ENCODE measurements around the gene BAAT.

BAAT gene

DNA sequence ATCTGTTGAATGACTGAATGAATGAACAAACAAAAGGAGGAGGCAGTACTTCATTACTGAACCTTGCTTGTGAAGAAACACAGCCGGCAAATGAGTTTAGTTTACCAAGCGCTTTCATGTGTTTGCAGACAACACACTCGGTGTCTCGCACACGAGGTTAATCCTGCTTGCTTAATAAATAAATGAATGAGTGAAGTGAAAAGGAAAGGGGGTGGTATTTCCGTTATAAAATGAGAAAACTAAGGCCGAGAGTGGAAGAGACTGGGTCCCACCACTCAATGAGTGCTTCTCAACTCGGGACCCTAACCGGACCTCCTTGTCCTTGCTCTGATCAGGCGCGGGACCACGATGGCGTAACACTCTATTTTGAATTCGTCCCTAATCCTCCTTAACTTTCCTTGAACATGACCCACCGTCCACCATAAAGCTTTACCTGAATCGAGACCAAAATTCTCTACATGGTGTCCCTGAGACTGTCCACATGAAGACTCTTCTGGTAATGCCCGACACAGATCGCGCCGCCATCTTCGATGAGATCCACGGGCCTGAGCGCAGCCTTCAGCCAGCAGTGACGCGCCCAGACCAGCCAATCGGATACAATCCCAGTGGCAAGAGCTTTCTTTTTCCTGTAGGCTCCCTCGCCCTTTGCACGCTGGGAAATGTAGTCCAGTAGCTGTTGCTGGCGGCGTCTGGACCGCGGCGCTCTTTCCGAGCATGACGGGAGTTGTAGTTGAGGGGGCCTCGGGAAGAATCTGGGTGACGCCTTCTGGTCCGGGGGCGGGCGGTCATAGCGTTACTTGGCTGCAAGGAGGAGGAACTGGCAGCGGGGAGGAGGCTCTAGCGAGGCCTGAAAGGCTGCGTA is 13.5 kb upstream of the BAAT start, which contains the start of the genes MRPL50 and ZNF189:
MRPL50 (minus strand) TSS at position 551 of the 862 bp plus-strand sequence; CDS start at position 525, 26 bp downstream.
ZNF189 (plus strand) TSS at position 784 of the 862 bp plus-strand sequence. CDS start 306 bp downstream, outside the sequence.
- Histone ChIP-seq H3K36me3 (ENCODE audit: control insufficient read depth in 1 of 2, insufficient read depth in 2 of 2, low read length in 2 of 2) (peaks cover 34 to 40% of the 10 kb centered on the region in 2 donors), H3K27ac (ENCODE audit: low read length) (peak within 1 kb of the TSS; percentile 96), H3K27me3 (ENCODE audit: low read depth, low read length) (no peaks in the 10 kb centered on the region), H3K9me3 (ENCODE audit: control insufficient read depth in 1 of 2, low read length in 2 of 2) (peaks cover 0 to 4% of the 10 kb centered on the region in 2 donors), H3K4me3 (ENCODE audit: low read depth in 1 of 2, low read length in 2 of 2) (peak within 1 kb of the TSS; percentile 80 to 93), H3K4me1 (ENCODE audit: control insufficient read depth in 1 of 2, insufficient read depth in 2 of 2, low read length in 2 of 2) (peaks cover 10 to 26% of the 10 kb centered on the region in 2 donors)

DNA sequence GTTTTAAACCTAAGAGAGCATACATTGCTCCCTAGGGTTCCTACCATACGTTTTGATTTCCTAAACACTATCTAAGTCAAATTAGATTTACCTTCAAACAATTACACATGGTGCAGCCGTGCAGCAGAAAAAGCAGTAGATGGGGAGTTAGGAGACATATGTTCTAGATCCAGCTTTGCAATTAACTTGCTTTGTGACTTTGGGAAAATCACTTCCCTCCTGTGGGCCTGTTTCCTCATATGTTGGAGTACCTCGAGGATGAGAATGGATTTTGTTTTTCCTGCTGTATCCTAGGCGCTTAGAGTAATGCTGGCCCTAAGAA is 12.9 kb upstream of the BAAT start:
- H3K36me3 ChIP-seq (ENCODE audit: control insufficient read depth in 1 of 2, insufficient read depth in 2 of 2, low read length in 2 of 2), result peaks cover 28 to 34% of the 10 kb centered on the region in 2 donors
- H3K4me3 ChIP-seq (ENCODE audit: low read depth in 1 of 2, low read length in 2 of 2), result peak overlapping the region; percentile 80 to 83
- H3K4me1 ChIP-seq (ENCODE audit: control insufficient read depth in 1 of 2, insufficient read depth in 2 of 2, low read length in 2 of 2), result peaks cover 10 to 26% of the 10 kb centered on the region in 2 donors
- no peaks in the 10 kb centered on the region for H3K27me3 ChIP-seq (ENCODE audit: low read depth, low read length)
- H3K27ac ChIP-seq (ENCODE audit: low read length), result peak overlapping the region; percentile 92
- no peaks in the 10 kb centered on the region for H3K9me3 ChIP-seq (ENCODE audit: control insufficient read depth in 1 of 2, low read length in 2 of 2)

DNA sequence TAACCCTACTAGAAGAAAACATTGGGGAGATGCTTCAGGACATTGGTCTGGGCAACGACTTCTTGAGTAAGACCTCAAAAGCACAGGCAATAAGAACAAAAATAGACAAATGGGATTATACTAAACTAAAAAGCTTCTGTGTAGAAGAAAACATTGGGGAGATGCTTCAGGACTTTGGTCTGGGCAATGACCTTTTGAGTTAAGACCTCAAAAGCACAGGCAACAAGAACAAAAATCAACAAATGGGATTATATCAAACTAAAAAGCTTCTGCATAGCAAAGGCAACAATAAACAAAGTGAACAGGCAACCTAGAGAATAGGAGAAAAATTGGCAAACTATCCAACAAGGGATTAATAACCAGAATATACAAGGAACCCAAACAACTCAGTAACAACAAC is 9.9 kb upstream of the BAAT start:
- H3K36me3 ChIP-seq (ENCODE audit: control insufficient read depth in 1 of 2, insufficient read depth in 2 of 2, low read length in 2 of 2), result peaks cover 12 to 15% of the 10 kb centered on the region in 2 donors
- no peaks in the 10 kb centered on the region for H3K27me3 ChIP-seq (ENCODE audit: low read depth, low read length)
- H3K9me3 ChIP-seq (ENCODE audit: control insufficient read depth in 1 of 2, low read length in 2 of 2), result no peaks in the 10 kb centered on the region
- H3K27ac ChIP-seq (ENCODE audit: low read length), result no peak overlapping the region
- H3K4me3 ChIP-seq (ENCODE audit: low read depth in 1 of 2, low read length in 2 of 2), result no peak overlapping the region
- peaks cover 5 to 12% of the 10 kb centered on the region in 2 donors for H3K4me1 ChIP-seq (ENCODE audit: control insufficient read depth in 1 of 2, insufficient read depth in 2 of 2, low read length in 2 of 2)

DNA sequence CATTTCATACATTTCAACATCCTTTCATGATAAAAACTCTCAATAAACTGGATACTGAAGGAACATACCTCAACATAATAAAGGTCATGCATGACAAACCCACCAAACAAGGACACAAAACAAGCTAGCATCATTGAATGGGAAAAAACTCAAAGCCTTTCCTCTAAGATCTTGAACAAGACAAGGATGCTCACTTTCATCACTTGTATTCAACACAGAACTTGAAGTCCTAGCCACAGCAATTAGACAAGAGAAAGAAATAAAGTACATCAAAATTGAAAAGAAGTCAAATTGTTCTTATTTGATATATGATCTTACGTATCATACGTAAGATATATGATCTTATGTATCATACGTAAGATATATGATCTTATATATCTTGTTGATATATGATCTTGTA is 8.3 kb upstream of the BAAT start:
- Histone ChIP-seq H3K27me3 (ENCODE audit: low read depth, low read length) (no peaks in the 10 kb centered on the region), H3K4me1 (ENCODE audit: control insufficient read depth in 1 of 2, insufficient read depth in 2 of 2, low read length in 2 of 2) (peaks cover 3 to 8% of the 10 kb centered on the region in 2 donors), H3K36me3 (ENCODE audit: control insufficient read depth in 1 of 2, insufficient read depth in 2 of 2, low read length in 2 of 2) (peaks cover 18 to 21% of the 10 kb centered on the region in 2 donors), H3K9me3 (ENCODE audit: control insufficient read depth in 1 of 2, low read length in 2 of 2) (no peaks in the 10 kb centered on the region), H3K4me3 (ENCODE audit: low read depth in 1 of 2, low read length in 2 of 2) (no peak overlapping the region), H3K27ac (ENCODE audit: low read length) (no peak overlapping the region)

DNA sequence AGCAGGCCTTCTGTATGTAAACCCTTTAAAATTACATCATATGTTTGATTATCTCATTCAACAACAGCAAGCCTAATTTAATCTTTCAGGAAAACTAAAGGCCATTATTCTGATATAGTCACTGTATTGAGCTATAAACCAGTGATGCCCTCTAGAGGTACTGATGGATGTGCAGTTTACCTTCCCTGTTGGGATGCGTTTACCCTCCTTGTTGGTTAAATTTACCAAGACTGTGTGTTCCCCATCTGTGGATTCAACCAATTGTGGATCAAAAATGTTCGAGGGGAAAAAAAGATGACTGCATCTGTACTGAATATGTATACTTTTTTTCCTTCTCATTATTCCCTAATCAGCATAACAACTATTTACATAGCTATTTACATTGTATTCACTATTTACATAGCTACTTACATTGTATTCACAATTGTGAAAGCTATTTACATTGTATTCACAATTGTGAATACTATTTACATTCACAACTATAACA is 3.7 kb upstream of the BAAT start:
- Histone ChIP-seq H3K27ac (ENCODE audit: low read length) (no peak overlapping the region), H3K9me3 (ENCODE audit: control insufficient read depth in 1 of 2, low read length in 2 of 2) (peaks cover 0 to 8% of the 10 kb centered on the region in 2 donors), H3K36me3 (ENCODE audit: control insufficient read depth in 1 of 2, insufficient read depth in 2 of 2, low read length in 2 of 2) (peaks cover 10 to 21% of the 10 kb centered on the region in 2 donors), H3K4me1 (ENCODE audit: control insufficient read depth in 1 of 2, insufficient read depth in 2 of 2, low read length in 2 of 2) (no peaks in the 10 kb centered on the region), H3K27me3 (ENCODE audit: low read depth, low read length) (no peaks in the 10 kb centered on the region), H3K4me3 (ENCODE audit: low read depth in 1 of 2, low read length in 2 of 2) (no peak overlapping the region)

DNA sequence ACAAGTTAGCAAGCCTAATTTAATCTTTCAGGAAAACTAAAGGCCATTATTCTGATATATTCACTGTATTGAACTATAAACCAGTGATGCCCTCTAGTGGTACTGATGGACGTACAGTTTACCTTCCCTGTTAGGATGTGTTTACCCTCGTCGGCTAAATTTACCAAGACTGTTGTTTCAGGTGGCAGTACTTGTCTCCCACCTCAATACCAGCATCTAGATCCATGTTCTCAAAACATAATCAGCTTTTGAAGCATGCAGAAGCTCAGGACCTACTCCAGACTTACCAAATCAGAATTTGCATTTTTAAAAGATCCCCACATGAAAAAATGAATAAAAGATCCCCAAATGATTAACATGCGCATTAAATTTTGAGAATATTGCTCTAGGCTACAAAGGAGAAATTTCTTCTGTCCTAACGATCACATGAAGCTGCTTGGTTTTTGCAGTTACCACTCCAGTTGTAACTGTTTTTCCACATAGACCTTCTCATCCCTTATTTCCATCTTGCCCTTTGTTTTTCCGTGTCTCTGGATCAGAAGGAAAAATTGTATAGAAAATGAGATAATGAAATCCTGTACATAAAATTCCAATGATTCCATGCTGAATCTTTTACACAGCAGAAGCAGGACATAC is 3.2 kb upstream of the BAAT start:
- Histone ChIP-seq H3K9me3 (ENCODE audit: control insufficient read depth in 1 of 2, low read length in 2 of 2) (peaks cover 0 to 8% of the 10 kb centered on the region in 2 donors), H3K27ac (ENCODE audit: low read length) (no peak overlapping the region), H3K27me3 (ENCODE audit: low read depth, low read length) (no peaks in the 10 kb centered on the region), H3K4me3 (ENCODE audit: low read depth in 1 of 2, low read length in 2 of 2) (no peak overlapping the region), H3K36me3 (ENCODE audit: control insufficient read depth in 1 of 2, insufficient read depth in 2 of 2, low read length in 2 of 2) (peaks cover 8 to 21% of the 10 kb centered on the region in 2 donors), H3K4me1 (ENCODE audit: control insufficient read depth in 1 of 2, insufficient read depth in 2 of 2, low read length in 2 of 2) (no peaks in the 10 kb centered on the region)

DNA sequence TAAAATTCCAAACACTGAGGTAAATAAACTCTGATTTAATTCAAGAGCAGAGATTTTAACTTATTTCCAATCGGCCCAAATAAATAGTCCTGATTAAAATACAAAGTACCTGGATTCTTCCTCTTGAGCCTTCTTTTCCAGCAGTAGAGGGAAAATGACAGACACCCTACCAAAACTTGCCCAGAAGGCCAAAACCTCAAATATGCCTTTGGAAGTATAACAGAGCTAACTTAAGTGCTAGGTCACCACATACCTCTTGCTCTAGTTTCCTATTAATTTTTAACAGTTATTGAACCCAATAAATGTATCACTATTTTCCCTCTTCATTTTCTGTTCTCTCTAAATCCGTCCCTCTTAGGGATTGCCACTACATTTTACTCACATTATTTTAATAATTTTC is 1.4 kb downstream of the BAAT start:
- no peaks in the 10 kb centered on the region for H3K36me3 ChIP-seq (ENCODE audit: control insufficient read depth in 1 of 2, insufficient read depth in 2 of 2, low read length in 2 of 2)
- H3K9me3 ChIP-seq (ENCODE audit: control insufficient read depth in 1 of 2, low read length in 2 of 2), result peaks cover 0 to 8% of the 10 kb centered on the region in 2 donors
- no peaks in the 10 kb centered on the region for H3K27me3 ChIP-seq (ENCODE audit: low read depth, low read length)
- H3K4me1 ChIP-seq (ENCODE audit: control insufficient read depth in 1 of 2, insufficient read depth in 2 of 2, low read length in 2 of 2), result no peaks in the 10 kb centered on the region
- no peak overlapping the region for H3K27ac ChIP-seq (ENCODE audit: low read length)
- no peak overlapping the region for H3K4me3 ChIP-seq (ENCODE audit: low read depth in 1 of 2, low read length in 2 of 2)

DNA sequence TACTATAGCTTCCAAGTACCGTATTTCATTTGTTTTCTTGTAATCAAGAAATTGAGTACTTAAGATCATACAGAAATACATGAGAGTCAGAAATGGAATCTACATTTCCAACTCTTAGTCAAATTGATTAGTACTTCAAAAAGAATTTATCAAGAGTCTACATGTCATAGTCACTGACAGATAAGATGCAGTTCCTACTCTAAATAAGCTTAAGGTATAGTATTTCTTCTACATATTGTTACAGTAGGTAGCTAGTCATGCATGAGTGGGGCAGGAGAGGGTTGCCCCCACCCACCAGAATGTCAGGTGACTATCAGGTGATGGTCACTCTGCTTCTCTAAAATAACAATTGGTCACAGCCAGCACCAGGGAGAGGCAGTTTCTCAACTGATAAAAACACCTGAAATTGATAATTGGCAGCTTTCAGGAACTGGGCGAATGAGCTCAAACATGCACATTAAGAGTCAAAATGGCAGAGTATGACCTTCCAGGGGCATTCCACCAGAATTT is 2.9 kb downstream of the BAAT start:
- Histone ChIP-seq H3K36me3 (ENCODE audit: control insufficient read depth in 1 of 2, insufficient read depth in 2 of 2, low read length in 2 of 2) (no peaks in the 10 kb centered on the region), H3K4me1 (ENCODE audit: control insufficient read depth in 1 of 2, insufficient read depth in 2 of 2, low read length in 2 of 2) (no peaks in the 10 kb centered on the region), H3K27ac (ENCODE audit: low read length) (no peak overlapping the region), H3K4me3 (ENCODE audit: low read depth in 1 of 2, low read length in 2 of 2) (no peak overlapping the region), H3K27me3 (ENCODE audit: low read depth, low read length) (no peaks in the 10 kb centered on the region), H3K9me3 (ENCODE audit: control insufficient read depth in 1 of 2, low read length in 2 of 2) (peaks cover 0 to 8% of the 10 kb centered on the region in 2 donors)

DNA sequence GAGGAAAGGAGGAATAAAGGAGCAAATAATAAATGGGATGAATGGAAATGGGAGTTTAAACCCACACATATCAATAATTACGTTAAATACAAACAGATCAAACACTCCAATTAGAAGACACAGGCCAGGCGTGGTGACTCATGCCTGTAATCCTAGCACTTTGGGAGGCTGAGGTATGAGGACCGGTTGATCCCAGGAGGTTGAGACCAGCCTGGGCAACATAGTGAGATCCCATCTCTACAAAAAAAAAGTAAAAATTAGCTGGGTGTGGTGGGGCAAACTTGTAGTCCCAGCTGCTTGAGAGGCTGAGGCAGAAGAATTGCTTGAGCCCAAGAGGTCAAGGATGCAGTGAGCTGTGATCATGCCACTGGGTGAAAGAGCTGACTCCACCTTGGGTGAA is 3.7 kb downstream of the BAAT start:
- Histone ChIP-seq H3K4me1 (ENCODE audit: control insufficient read depth in 1 of 2, insufficient read depth in 2 of 2, low read length in 2 of 2) (no peaks in the 10 kb centered on the region), H3K36me3 (ENCODE audit: control insufficient read depth in 1 of 2, insufficient read depth in 2 of 2, low read length in 2 of 2) (no peaks in the 10 kb centered on the region), H3K27me3 (ENCODE audit: low read depth, low read length) (no peaks in the 10 kb centered on the region), H3K9me3 (ENCODE audit: control insufficient read depth in 1 of 2, low read length in 2 of 2) (peaks cover 0 to 10% of the 10 kb centered on the region in 2 donors), H3K27ac (ENCODE audit: low read length) (no peak overlapping the region), H3K4me3 (ENCODE audit: low read depth in 1 of 2, low read length in 2 of 2) (no peak overlapping the region)

DNA sequence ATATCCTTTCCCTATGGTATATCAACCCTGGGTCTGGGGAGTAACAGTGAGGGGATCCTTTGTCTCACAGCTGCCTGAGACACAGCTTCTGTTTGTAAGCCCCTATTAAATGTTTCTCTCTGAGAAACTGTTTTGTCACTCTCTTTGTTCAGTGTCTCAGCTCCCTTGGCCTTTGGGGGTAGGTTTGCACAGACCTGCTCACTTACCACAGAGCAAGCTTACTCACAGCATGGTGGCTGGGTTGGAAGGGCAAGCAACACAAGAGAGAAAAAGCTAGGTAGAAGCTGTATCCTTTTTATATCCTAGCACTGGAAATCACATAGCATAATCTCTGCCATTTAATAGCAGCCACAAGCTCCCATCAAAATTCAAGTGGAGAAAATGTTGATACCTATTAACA is 4.5 kb downstream of the BAAT start:
- Histone ChIP-seq H3K27ac (ENCODE audit: low read length) (no peak overlapping the region), H3K36me3 (ENCODE audit: control insufficient read depth in 1 of 2, insufficient read depth in 2 of 2, low read length in 2 of 2) (no peaks in the 10 kb centered on the region), H3K27me3 (ENCODE audit: low read depth, low read length) (peaks cover under 1% of the 10 kb centered on the region), H3K4me3 (ENCODE audit: low read depth in 1 of 2, low read length in 2 of 2) (no peak overlapping the region), H3K9me3 (ENCODE audit: control insufficient read depth in 1 of 2, low read length in 2 of 2) (peaks cover 0 to 7% of the 10 kb centered on the region in 2 donors), H3K4me1 (ENCODE audit: control insufficient read depth in 1 of 2, insufficient read depth in 2 of 2, low read length in 2 of 2) (no peaks in the 10 kb centered on the region)

DNA sequence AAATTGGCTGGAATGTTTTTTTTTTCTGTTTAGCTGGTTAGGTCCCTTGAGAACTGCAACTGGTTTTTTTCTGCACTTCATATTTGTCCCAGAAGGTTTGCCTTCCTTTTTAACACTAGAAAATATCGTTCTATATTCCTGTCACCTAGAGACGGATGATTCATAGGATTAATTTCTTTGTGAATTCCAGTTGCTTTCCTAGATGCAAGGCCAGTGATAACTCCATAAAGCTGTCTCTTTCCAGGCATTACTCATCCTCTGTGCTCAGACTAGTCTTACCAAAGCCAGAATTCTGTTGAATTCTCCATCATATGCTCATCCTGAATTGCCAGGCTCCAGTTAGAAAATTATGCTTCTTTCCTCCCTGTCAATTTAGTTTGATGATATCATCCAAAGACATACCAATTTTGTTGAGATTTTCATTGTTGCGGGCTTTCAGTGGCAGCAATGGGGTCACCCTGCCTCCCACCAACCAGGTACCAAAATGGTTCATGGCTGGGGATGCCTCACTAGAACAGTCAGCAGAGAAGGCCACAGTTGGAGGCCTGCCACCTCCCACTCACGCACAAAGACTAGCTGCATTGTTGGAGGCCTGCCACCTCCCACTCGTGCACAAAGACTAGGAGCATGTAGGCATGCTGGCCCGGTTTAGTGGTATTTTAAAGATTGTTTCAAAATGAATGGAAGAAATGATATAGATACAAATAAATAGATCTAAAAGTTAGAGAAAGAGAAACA is 8.5 kb downstream of the BAAT start:
- H3K4me1 ChIP-seq (ENCODE audit: control insufficient read depth in 1 of 2, insufficient read depth in 2 of 2, low read length in 2 of 2), result no peaks in the 10 kb centered on the region
- no peak overlapping the region for H3K27ac ChIP-seq (ENCODE audit: low read length)
- peaks cover 5% of the 10 kb centered on the region for H3K27me3 ChIP-seq (ENCODE audit: low read depth, low read length)
- no peak overlapping the region for H3K4me3 ChIP-seq (ENCODE audit: low read depth in 1 of 2, low read length in 2 of 2)
- no peaks in the 10 kb centered on the region for H3K36me3 ChIP-seq (ENCODE audit: control insufficient read depth in 1 of 2, insufficient read depth in 2 of 2, low read length in 2 of 2)
- peaks cover 0 to 3% of the 10 kb centered on the region in 2 donors for H3K9me3 ChIP-seq (ENCODE audit: control insufficient read depth in 1 of 2, low read length in 2 of 2)

Data from muscle layer of duodenum (tissue), 2 donors.